Calu3 (cell line): Measurements from ENCODE around the gene OCEL1. TPM values are rescaled to one million over a fixed set of nuclear protein-coding genes. Genes with fewer than 3 reads are reported as not detected.

ENCODE experiments used
- BruUV-seq: library from RNA; stranded (reverse); fragments of 400-500 nt; replicated peaks from 2 replicates; lab custom pipeline; 2021; lab: Mats Ljungman, UMichigan
- CTCF ChIA-PET: fragments of 300-600 bp; sonication (Branson Sonifier 250); formaldehyde crosslinking; loops from one replicate; lab custom pipeline; 2022; ENCODE audit warnings: antibody characterized with exemption; lab: Charles Lee
- DNase-seq: peaks from one replicate; pipeline ENCODE4 v3.0.0; 2022
- H3K27ac Mint-ChIP-seq: one replicate; pipeline ENCODE4 v1.8.0; 2022; ENCODE audit warnings: mixed read lengths; ENCODE audit not compliant: unreplicated experiment
- H3K27me3 Mint-ChIP-seq: one replicate; pipeline ENCODE4 v1.8.0; 2022; ENCODE audit warnings: mixed read lengths; ENCODE audit not compliant: unreplicated experiment
- H3K36me3 Mint-ChIP-seq: one replicate; pipeline ENCODE4 v1.8.0; 2022; ENCODE audit warnings: mild to moderate bottlenecking, moderate library complexity, mixed read lengths; ENCODE audit not compliant: insufficient read depth, unreplicated experiment
- H3K4me1 Mint-ChIP-seq: one replicate; pipeline ENCODE4 v1.8.0; 2022; ENCODE audit warnings: mild to moderate bottlenecking, low read depth, mixed read lengths; ENCODE audit not compliant: unreplicated experiment
- H3K4me3 Mint-ChIP-seq: one replicate; pipeline ENCODE4 v1.8.0; 2022; ENCODE audit warnings: mild to moderate bottlenecking, low read depth, moderate library complexity, mixed read lengths; ENCODE audit not compliant: unreplicated experiment
- H3K9me3 Mint-ChIP-seq: one replicate; pipeline ENCODE4 v1.8.0; 2022; ENCODE audit warnings: low read depth, mixed read lengths; ENCODE audit not compliant: unreplicated experiment
- CTCF ChIP-seq: fragments of 200-600 bp; IDR thresholded peaks from one replicate; pipeline ENCODE4 v1.8.0; 2022; ENCODE audit warnings: antibody characterized with exemption; ENCODE audit not compliant: unreplicated experiment
- intact Hi-C: fragments of 100-400 bp; cut with micrococcal nuclease; formaldehyde crosslinking; loops from one replicate; pipeline ENCODE4 v1.10.0; 2022; ENCODE audit not compliant: unreplicated experiment
- total RNA-seq: library from RNA; stranded (reverse); gene quantifications from 2 replicates; pipeline ENCODE4 v1.2.3, GENCODE V29; 2022

Gene OCEL1
- total RNA-seq, 1 experiment from 2014 or later = 12.2 TPM

GRCh38 chr19:17194608-17195007 is 31.4 kb upstream of the OCEL1 start:
- H3K9me3 Mint-ChIP-seq = peaks cover 3% of the 10 kb centered on the region
- TF ChIP-seq CTCF = no peak
- no peak overlapping the region for H3K27ac Mint-ChIP-seq
- DNase-seq = no peak
- H3K4me1 Mint-ChIP-seq = no peaks in the 10 kb centered on the region
- peaks cover 22% of the 10 kb centered on the region for H3K36me3 Mint-ChIP-seq
- H3K27me3 Mint-ChIP-seq = no peaks in the 10 kb centered on the region
- H3K4me3 Mint-ChIP-seq = no peak overlapping the region
- intact Hi-C loops = no loop called here
- BruUV-seq = no TSS peak
- CTCF ChIA-PET = no interaction called here

- H3K9me3 Mint-ChIP-seq = peaks cover 3% of the 10 kb centered on the region
- H3K4me1 Mint-ChIP-seq = no peaks in the 10 kb centered on the region
- no peak overlapping the region for H3K4me3 Mint-ChIP-seq
- TF ChIP-seq CTCF = no peak
- H3K27ac Mint-ChIP-seq = no peak overlapping the region
- BruUV-seq = no TSS peak
- no peak for DNase-seq
- CTCF ChIA-PET = no interaction called here
- intact Hi-C loops = no loop called here
- no peaks in the 10 kb centered on the region for H3K27me3 Mint-ChIP-seq
- peaks cover 24% of the 10 kb centered on the region for H3K36me3 Mint-ChIP-seq
These were observed 30.9 kb upstream of the OCEL1 start for GRCh38 chr19:17195106-17195505.

GRCh38 chr19:17196610-17197009 is 29.4 kb upstream of the OCEL1 start:
- Mint-ChIP-seq H3K4me1 (no peaks in the 10 kb centered on the region), H3K36me3 (peaks cover 28% of the 10 kb centered on the region), H3K9me3 (peaks cover 3% of the 10 kb centered on the region), H3K4me3 (no peak overlapping the region), H3K27ac (no peak overlapping the region), H3K27me3 (no peaks in the 10 kb centered on the region)
- no peak for DNase-seq
- BruUV-seq = no TSS peak
- CTCF ChIA-PET = no interaction called here
- TF ChIP-seq CTCF = no peak
- intact Hi-C loops = no loop called here

- H3K27ac Mint-ChIP-seq = no peak overlapping the region
- CTCF ChIA-PET = no interaction called here
These were observed 28.4 kb upstream of the OCEL1 start for GRCh38 chr19:17197666-17198065.

More at GRCh38 chr19:17197666-17198065, 28.4 kb upstream of the OCEL1 start:
- H3K36me3 Mint-ChIP-seq = peaks cover 38% of the 10 kb centered on the region
- intact Hi-C loops = no loop called here
- BruUV-seq = no TSS peak
- no peak for TF ChIP-seq CTCF
- H3K9me3 Mint-ChIP-seq = peaks cover 3% of the 10 kb centered on the region
- H3K27me3 Mint-ChIP-seq = no peaks in the 10 kb centered on the region
- H3K4me3 Mint-ChIP-seq = no peak overlapping the region
- no peak for DNase-seq
- no peaks in the 10 kb centered on the region for H3K4me1 Mint-ChIP-seq
